GM12892 (cell line): Measurements from ENCODE around the gene ITPR1.

Experiments
- POLR2A ChIP-seq: IDR thresholded peaks from 2 replicates; pipeline ENCODE4 v1.6.1; 2011; ENCODE audit warnings: low read depth, low read length, control low read depth
- POLR2AphosphoS5 ChIP-seq: IDR thresholded peaks from 2 replicates; pipeline ENCODE4 v1.6.1; 2011; ENCODE audit warnings: low read depth, low read length, control low read depth

GRCh38 chr3:4845882-4846281, 352.7 kb downstream of the ITPR1 start:
- TF ChIP-seq POLR2AphosphoS5, result no peak
- no peak for TF ChIP-seq POLR2A
